Measurements from ENCODE around the gene TMSB10.

Gene TMSB10

DNA sequence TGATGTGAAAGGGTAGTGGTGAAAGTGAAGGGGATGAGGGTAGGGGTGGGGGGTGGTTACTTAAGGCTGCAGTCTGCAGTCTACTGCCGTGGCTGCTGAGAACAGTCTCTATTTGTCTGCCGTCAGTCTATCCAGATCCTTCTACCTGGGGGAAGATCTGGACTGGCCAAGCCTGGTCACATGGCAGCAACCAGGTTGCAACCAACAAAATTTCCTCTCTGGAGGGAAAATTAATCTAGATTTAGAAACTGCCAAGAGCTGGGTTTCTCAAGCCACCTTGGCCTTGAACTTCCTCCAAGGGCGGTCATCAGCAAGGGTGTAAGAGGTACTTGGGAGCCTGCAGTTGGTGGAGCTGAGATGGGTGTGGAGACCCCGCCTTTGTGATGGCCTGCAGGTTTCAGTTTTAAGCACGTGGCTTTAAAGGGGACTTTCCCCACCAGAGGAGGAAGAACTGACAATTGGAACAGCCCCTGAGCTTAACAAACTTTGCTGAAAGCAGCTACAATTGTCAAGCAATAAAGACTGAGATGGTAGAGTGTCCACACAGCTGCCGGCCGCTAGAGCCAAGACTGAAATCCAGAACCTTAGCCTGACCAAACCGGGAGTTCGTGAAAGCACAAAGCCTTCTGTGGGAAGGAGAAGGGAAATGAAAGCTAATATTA, 34.1 kb downstream of the TMSB10 start:
- no peaks in the 10 kb centered on the region for H3K36me3 ChIP-seq (ENCODE audit: control insufficient read depth in 2 of 2, insufficient read depth in 1 of 2, low read length in 2 of 2)
- H3K4me1 ChIP-seq (ENCODE audit: control insufficient read depth, insufficient read depth, low read length), result no peaks in the 10 kb centered on the region
- 0 out of 2 replicates have a peak, but pooled peaks have one; percentile 22 for TF ChIP-seq ZNF341 (tag by site-specific recombination; IDR thresholded peaks at IDR 0.05; ENCODE audit: low read depth)
- no peak for TF ChIP-seq ZNF16 (tag by site-specific recombination; IDR thresholded peaks at IDR 0.05; ENCODE audit: low read depth)
- ChIA-PET CTCF (interaction anchor here (0.6 to 3.4 kb wide), 5 partner anchors 9 to 360 kb away, joined by 3 to 27 read pairs (median 4); no protein-coding TSS in a partner anchor), POLR2A (interaction anchor here (0.5 to 1.7 kb wide), 2 partner anchors 19 to 27 kb away, joined by 7 read pairs; no protein-coding TSS in a partner anchor)
- H3K27ac ChIP-seq (ENCODE audit: extremely low read depth, low read depth, low read length), result no peak overlapping the region
- no peak overlapping the region for H3K4me3 ChIP-seq (ENCODE audit: low read depth, low read length)
- H3K9me3 ChIP-seq (ENCODE audit: control insufficient read depth, insufficient read depth, low read depth, low read length), result no peaks in the 10 kb centered on the region

DNA sequence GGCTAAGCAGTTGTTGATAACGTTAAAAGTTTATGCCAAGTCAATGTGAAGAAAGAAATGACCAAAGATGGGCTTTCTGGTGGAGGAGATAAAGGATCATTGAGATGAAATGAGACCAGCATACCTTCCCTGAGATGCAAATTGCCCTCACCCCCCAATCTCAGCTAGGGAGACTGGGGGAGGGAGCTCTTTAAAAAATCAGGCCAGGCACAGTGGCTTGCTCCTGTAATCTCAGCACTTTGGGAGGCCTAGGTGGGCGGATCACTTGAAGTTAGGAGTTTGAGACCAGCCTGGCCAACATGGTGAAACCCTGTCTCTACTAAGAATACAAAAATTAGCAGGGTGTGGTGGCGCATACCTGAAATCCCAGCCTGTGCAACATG, 34.6 kb downstream of the TMSB10 start:
- H3K36me3 ChIP-seq (ENCODE audit: control insufficient read depth in 2 of 2, insufficient read depth in 1 of 2, low read length in 2 of 2), result no peaks in the 10 kb centered on the region
- H3K27ac ChIP-seq (ENCODE audit: extremely low read depth, low read depth, low read length), result no peak overlapping the region
- H3K4me1 ChIP-seq (ENCODE audit: control insufficient read depth, insufficient read depth, low read length), result no peaks in the 10 kb centered on the region
- no peaks in the 10 kb centered on the region for H3K9me3 ChIP-seq (ENCODE audit: control insufficient read depth, insufficient read depth, low read depth, low read length)
- CTCF ChIA-PET, result interaction anchor here (0.6 to 3.4 kb wide), 6 partner anchors 10 to 360 kb away, joined by 3 to 27 read pairs (median 4); no protein-coding TSS in a partner anchor
- H3K4me3 ChIP-seq (ENCODE audit: low read depth, low read length), result no peak overlapping the region
- POLR2A ChIA-PET, result interaction anchor here (0.5 to 1.7 kb wide), 2 partner anchors 19 to 28 kb away, joined by 7 read pairs; no protein-coding TSS in a partner anchor
- no peak for TF ChIP-seq MZF1 (tag by site-specific recombination; IDR thresholded peaks at IDR 0.05; ENCODE audit: borderline replicate concordance)
- TF ChIP-seq, protein P1, sequence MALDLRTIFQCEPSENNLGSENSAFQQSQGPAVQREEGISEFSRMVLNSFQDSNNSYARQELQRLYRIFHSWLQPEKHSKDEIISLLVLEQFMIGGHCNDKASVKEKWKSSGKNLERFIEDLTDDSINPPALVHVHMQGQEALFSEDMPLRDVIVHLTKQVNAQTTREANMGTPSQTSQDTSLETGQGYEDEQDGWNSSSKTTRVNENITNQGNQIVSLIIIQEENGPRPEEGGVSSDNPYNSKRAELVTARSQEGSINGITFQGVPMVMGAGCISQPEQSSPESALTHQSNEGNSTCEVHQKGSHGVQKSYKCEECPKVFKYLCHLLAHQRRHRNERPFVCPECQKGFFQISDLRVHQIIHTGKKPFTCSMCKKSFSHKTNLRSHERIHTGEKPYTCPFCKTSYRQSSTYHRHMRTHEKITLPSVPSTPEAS (tag by site-specific recombination; IDR thresholded peaks at IDR 0.05), result no peak
- TF ChIP-seq, protein P2, sequence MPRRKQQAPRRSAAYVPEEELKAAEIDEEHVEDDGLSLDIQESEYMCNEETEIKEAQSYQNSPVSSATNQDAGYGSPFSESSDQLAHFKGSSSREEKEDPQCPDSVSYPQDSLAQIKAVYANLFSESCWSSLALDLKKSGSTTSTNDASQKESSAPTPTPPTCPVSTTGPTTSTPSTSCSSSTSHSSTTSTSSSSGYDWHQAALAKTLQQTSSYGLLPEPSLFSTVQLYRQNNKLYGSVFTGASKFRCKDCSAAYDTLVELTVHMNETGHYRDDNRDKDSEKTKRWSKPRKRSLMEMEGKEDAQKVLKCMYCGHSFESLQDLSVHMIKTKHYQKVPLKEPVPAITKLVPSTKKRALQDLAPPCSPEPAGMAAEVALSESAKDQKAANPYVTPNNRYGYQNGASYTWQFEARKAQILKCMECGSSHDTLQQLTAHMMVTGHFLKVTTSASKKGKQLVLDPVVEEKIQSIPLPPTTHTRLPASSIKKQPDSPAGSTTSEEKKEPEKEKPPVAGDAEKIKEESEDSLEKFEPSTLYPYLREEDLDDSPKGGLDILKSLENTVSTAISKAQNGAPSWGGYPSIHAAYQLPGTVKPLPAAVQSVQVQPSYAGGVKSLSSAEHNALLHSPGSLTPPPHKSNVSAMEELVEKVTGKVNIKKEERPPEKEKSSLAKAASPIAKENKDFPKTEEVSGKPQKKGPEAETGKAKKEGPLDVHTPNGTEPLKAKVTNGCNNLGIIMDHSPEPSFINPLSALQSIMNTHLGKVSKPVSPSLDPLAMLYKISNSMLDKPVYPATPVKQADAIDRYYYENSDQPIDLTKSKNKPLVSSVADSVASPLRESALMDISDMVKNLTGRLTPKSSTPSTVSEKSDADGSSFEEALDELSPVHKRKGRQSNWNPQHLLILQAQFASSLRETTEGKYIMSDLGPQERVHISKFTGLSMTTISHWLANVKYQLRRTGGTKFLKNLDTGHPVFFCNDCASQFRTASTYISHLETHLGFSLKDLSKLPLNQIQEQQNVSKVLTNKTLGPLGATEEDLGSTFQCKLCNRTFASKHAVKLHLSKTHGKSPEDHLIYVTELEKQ (tag by site-specific recombination; IDR thresholded peaks at IDR 0.05; ENCODE audit: borderline replicate concordance), result no peak
- TF ChIP-seq TRIM28 (IDR thresholded peaks at IDR 0.05; ENCODE audit: borderline replicate concordance, low read length), result no peak
- TF ChIP-seq ZNF169 (tag by site-specific recombination; IDR thresholded peaks at IDR 0.05), result no peak
- TF ChIP-seq PRDM1 (tag by site-specific recombination; IDR thresholded peaks at IDR 0.05), result no peak
- no peak for TF ChIP-seq KLF16 (tag by site-specific recombination; IDR thresholded peaks at IDR 0.05)
- TF ChIP-seq ZFP69B (tag by site-specific recombination; IDR thresholded peaks at IDR 0.05), result no peak
- TF ChIP-seq ZNF544 (tag by site-specific recombination; IDR thresholded peaks at IDR 0.05), result no peak
- TF ChIP-seq SALL2 (tag by site-specific recombination; IDR thresholded peaks at IDR 0.05; ENCODE audit: borderline replicate concordance), result no peak
- TF ChIP-seq ZNF114 (tag by site-specific recombination; IDR thresholded peaks at IDR 0.05), result no peak
- TF ChIP-seq, protein P3, sequence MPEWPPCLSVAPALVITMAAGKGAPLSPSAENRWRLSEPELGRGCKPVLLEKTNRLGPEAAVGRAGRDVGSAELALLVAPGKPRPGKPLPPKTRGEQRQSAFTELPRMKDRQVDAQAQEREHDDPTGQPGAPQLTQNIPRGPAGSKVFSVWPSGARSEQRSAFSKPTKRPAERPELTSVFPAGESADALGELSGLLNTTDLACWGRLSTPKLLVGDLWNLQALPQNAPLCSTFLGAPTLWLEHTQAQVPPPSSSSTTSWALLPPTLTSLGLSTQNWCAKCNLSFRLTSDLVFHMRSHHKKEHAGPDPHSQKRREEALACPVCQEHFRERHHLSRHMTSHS (tag by site-specific recombination; IDR thresholded peaks at IDR 0.05), result no peak

DNA sequence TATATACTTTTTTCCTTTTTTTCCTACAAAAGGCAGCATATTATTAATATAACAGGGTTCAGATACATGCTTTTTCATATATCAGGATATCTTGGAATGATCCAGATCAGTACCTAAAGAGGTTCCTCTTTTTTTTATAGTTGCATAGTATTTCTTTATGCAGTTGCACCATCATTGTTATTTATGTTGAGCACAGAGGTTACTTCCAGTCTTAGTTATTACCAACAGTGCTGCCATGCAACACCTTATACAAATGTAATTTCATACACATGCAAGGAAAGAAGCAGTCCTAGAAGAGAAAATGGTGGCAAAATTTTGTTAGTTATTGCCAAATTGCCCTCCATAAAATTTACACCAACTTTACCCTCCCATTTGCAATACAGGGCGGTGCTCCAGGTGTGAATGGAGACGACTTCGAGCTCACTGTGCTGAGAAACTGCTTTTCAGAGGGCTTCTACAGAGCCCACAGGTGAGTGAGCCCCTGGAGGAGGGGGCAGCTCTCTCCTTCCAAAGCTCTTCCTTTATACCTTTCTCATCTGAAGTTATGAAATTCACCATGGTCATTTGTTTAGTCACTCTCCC, 35.5 kb downstream of the TMSB10 start:
- POLR2A ChIA-PET, result interaction anchor here (0.5 to 1.7 kb wide), 3 partner anchors 8 to 21 kb away, joined by 3 to 7 read pairs (median 3); no protein-coding TSS in a partner anchor
- H3K4me3 ChIP-seq (ENCODE audit: low read depth, low read length), result no peak overlapping the region
- H3K36me3 ChIP-seq (ENCODE audit: control insufficient read depth in 2 of 2, insufficient read depth in 1 of 2, low read length in 2 of 2), result no peaks in the 10 kb centered on the region
- no peaks in the 10 kb centered on the region for H3K4me1 ChIP-seq (ENCODE audit: control insufficient read depth, insufficient read depth, low read length)
- no peak overlapping the region for H3K27ac ChIP-seq (ENCODE audit: extremely low read depth, low read depth, low read length)
- no peaks in the 10 kb centered on the region for H3K9me3 ChIP-seq (ENCODE audit: control insufficient read depth, insufficient read depth, low read depth, low read length)
- CTCF ChIA-PET, result interaction anchor here (0.5 to 3.4 kb wide), 4 partner anchors 15 to 75 kb away, joined by 3 to 27 read pairs (median 4); no protein-coding TSS in a partner anchor
- TF ChIP-seq KLF7 (tag by site-specific recombination; IDR thresholded peaks at IDR 0.05; ENCODE audit: borderline replicate concordance) (no peak), ZXDB (tag by site-specific recombination; IDR thresholded peaks at IDR 0.05) (no peak), ZNF335 (tag by site-specific recombination; conservative IDR thresholded peaks at IDR 0.05) (no peak), ZFP37 (tag by site-specific recombination; IDR thresholded peaks at IDR 0.05) (no peak)

Data from HEK293 (cell line).